Measurements from ENCODE around the gene TMEM38B.
"Not testable (repeated sequence)": the region's sequence is repeated elsewhere in the genome, so short reads cannot be mapped to it uniquely, and the experiment has no call there.

Gene TMEM38B

DNA sequence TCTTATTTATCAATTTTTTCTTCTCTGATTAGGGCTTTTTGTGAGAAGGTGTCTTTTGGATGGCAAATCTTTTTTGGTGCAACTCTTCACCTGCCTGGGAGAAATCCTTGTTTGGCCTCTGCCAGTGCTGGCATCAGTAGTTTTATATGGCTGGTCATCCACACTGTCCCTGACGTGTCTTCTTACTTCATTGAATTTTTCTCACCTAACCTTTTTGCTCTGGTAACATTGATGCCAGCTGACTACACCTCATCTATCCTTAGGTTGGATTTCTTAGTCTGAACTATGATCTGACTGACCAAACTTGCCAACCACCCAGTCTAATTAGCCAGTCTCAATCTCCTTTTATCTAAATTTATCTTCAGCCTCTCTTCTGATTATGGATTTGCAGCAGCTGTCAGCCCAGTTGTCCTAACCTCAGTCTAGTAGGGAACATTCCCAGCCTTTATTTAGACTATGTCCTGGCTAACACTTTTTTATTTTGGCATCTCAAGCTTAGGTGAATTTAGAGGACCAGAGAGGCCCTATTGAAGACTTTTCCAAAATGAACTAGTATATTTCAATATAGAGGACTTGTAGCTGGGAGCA lies 10.6 kb upstream of the TMEM38B start:
- no peak for DNase-seq

- DNase-seq, result no peak
Observed at GRCh38 chr9:105686936-105687335, 7.4 kb upstream of the TMEM38B start.

DNA sequence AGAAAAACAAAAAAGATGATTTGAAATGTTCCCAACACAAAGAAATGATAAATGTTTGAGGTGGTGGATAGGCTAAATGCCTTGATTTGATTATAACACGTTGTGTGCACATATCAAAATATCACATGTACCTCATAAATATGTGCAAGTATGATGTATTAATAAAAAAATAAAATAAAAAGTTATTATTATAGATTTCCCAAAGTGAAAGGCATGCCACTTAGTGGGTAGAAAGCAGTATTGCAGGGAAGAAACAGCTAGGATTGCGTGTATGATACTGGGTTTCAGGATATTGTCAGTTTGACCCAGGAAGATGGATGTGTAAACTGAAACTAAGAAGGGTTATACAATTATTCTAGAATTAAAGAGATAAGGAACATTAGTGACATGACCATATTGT lies 3.6 kb upstream of the TMEM38B start:
- no peak for DNase-seq

DNA sequence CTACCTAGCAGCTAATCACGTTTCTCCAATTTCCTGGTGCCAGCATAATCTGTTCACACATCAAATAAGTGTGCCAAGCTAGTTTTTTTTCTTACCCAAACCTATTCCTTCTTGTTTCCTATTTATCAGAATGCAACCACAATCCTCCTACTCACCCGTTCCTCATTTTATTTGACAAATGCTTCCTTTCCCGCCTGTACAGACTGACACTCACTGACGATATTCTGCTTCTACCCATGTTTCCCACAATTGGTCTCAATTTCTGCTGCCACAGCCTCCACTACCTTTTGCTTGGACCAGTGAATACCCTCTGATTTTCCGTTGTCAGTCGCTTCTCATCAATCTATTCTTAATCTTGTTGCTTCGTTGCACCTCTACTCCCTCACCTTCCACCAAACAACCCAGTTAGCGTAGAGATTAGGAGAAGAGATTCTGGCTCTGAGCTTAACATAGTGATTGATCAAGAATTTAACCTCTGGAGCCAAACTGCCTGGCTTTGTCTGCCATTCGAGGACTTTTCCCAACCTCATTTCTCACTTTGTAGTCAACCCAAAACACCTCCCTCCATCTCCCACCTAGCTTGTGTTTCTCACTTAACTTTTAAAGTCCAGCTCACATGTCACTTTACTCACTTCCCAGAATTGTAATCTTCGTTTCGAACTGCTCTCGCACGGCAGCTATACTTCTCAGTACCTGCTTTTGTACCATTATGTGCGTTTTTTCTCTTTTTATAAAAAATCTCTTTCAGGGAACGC lies 729 bp upstream of the TMEM38B start:
- DNase-seq, result peak; percentile 13 to 47

DNA sequence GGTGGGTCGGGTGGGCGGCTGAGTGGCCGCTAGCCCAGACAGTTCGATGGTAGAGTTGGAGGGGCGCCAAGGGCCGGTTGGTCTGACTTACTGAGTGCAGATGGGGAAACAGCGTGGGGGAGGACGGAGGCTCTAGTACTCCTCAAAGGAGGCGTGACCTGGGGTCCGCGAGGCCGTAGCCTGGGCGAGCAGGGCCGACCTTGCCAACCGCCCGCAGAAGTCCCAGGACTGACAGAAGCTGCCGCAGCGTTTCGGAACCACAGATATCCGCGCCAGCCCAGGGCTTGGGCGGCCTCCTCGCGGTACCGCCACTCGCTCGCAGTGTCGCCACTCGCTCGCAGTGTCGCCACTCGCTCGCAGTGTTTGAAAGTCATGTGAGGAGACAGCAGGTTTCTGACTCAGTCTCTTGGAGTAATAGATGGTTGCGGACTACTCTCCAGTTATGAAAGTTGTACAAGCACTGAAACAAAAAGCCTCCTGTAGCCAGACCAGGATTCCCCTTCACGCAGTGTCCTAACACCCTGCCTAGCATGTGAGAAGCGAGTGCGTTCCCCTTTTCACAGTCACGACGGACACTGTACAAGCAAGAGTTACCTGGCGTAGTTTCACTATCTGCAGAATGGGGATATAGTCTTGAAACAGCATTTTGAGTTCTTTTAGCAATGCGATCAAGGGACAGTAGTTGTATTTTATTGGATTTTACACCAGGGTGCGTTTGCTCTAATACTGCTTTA lies 674 bp downstream of the TMEM38B start:
- peak; percentile 39 to 58 for DNase-seq

DNA sequence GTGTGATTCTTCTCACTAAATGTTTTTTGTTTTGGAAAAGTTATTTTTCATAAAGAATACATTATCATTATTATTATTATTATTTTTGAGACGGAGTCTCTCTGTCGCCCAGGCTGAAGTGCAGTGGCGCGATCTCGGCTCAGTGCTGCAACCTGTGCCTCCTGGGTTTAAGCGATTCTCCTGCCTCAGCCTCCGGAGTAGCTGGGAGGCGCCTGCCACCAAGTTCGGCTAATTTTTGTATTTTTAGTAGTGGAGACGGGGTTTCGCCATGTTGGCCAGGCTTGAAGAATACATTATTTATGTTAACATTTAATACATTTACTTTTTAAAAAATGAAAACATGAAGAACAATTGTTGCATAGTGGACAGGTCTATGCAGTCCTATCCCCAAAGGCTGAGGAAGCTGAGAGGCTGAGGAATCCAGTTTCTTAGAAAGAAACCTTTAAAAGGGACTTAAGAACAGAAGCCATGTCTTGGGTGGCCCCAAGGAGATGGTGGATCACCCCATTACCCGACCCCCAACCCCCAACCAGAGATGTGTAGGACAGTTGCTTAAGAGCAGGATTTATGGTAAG lies 2.0 kb downstream of the TMEM38B start:
- DNase-seq, result no peak

- DNase-seq, result no peak
Observed at GRCh38 chr9:105697871-105698270, 3.5 kb downstream of the TMEM38B start.

- DNase-seq, result no peak
Observed at GRCh38 chr9:105698348-105698870, 4.1 kb downstream of the TMEM38B start.

DNA sequence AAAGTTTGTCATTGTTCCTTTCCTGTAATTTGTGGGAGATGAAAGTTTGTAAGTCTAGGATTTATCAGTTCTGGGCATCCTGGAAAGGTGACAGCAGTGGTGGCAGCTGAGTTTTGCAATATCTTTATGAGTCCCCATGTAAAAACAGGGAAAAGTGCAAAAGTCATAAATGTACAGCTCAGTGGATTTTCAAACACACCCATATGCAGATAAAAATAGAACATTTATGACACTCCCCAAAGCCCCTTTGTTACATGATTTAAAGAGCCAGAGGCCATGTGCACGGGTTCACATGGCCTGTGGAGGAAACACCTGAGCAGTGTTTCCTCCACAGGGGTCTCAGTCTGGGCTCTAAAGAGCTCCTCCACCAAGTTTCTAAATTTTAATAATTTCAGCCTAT lies 6.3 kb downstream of the TMEM38B start:
- no peak for DNase-seq

- no peak for DNase-seq
Observed at GRCh38 chr9:105701145-105701544, 6.8 kb downstream of the TMEM38B start.

- no peak for DNase-seq
Observed at GRCh38 chr9:105702207-105702606, 7.9 kb downstream of the TMEM38B start.

GRCh38 chr9:105703638-105704037 lies 9.3 kb downstream of the TMEM38B start:
- not testable (repeated sequence) for DNase-seq

DNA sequence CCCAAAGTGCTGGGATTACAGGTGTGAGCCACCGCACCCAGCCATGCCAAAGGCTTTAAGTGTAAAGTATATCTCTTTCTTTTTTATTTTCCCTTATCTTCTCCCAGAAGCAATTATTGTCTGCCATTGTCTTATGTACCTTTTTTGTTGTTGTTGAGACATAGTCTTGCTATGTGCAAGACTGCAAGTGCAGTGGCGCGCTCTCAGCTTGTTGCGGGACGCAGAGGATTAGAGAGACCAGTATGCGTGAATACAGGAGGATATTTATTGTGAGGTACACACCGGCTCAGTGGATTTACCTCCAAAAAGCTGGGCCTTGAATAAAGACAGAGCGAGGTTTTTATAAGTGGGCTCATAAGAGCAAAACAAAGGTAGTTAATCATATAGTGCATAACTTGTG lies 11.8 kb downstream of the TMEM38B start:
- no peak for DNase-seq

DNA sequence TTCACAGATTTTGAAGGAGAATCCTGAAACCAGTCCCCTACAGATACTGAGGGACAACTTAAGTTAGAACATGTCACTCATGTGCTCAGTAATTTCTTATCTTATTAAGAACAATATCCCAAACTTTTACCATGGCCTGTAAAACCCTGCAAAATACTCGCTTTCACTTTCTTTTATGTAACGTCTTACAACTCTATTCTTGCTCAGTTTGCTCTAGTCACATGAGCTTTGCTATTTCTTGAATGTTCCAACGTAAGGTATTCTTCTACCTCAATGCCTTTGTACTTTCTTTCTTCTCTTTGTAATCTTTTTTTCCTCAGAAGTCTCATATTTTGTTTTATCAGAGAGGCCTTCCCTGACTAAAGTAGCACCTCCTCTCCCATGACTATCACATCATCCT lies 14.1 kb downstream of the TMEM38B start:
- DNase-seq, result no peak

GRCh38 chr9:105710638-105711037 lies 16.3 kb downstream of the TMEM38B start:
- no peak for DNase-seq

DNA sequence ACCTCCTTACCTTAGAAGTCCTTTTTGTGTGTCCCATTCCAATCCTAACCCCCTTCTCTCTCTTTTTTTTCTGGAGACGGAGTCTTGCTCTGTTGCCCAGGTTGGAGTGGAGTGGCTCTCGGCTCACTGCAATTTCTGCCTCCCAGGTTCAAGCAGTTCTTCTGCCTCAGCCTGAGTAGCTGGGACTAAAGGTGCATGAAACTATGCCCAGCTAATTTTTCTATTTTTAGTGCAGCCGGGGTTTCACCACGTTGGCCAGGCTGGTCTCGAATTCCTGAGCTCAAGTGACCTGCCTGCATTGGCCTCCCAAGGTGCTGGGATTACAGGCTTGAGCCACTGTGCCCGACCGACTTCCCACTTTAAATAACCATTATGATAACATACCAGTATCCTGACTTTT lies 17.5 kb downstream of the TMEM38B start:
- DNase-seq, result no peak

GRCh38 chr9:105712297-105712696 lies 18.0 kb downstream of the TMEM38B start:
- no peak for DNase-seq

DNA sequence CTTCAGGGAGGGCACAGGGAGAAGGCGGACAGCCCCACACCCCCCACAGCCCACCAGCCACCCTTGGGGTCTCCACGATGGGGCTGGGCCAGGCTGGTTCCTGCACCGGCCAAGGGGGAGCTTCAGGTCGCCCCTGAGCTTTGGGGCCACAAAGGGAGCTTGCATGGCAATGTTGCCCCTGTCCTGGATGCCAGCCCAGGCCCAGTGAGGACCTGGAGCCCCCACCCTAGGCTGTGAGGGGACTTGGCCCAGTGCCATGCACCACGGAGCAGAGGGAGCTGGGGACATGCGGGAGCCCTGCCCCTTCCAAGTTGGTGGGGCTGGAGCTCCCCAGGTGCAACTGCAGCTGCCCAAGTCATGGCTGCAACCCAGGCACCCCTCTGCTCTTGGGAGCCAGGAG lies 18.4 kb downstream of the TMEM38B start:
- DNase-seq, result no peak

- no peak for DNase-seq
Observed at GRCh38 chr9:105713260-105714019, 19.1 kb downstream of the TMEM38B start.

GRCh38 chr9:105714020-105714331 lies 19.6 kb downstream of the TMEM38B start:
- DNase-seq, result no peak

GRCh38 chr9:105716146-105716545 lies 21.8 kb downstream of the TMEM38B start:
- no peak for DNase-seq

DNA sequence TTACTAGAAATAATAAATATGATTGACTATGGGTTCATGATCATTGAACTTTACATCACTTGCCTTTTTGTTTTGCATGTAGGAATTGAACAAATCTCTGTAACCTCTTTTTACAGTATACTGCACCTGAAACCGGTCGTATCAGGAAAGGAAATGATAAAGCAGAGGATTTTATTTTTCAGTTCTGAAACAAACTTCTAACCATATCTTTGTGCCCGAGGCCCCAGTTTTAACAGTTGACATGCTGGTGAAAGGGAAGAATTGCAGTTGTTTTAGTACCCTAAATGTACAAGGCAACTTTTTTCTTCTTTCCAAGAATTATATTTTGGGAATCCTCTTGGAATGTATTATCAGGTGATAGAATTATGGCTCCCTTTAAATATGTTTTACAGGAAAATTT lies 27.8 kb downstream of the TMEM38B start:
- DNase-seq, result no peak

DNA sequence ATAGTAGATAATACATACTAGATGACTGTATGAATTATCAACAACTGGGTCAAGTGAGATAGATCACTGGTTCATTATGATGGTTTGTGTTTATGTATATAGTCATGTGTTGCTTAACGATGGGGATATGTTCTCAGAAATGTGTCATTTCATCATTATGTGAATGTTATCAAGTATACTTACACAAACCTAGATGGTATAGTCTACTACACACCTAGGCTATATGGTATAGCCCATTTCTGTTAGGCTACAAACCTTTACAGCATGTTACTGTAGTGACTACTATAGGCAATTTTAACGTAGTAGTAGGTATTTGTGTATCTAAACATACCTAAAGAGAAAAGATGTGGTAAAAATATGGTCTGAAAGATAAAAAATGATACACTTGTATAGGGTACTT lies 31.0 kb downstream of the TMEM38B start:
- no peak for DNase-seq

All from CD4-positive, alpha-beta T cell treated with Interferon alpha-2 for 1 hour (primary cell).